ENCODE measurements around the gene ETNPPL. TPM values are rescaled to one million over a fixed set of nuclear protein-coding genes. Genes with fewer than 3 reads are reported as not detected.

Gene ETNPPL
- total RNA-seq, 2 donors from 2014 or later = not detected

DNA sequence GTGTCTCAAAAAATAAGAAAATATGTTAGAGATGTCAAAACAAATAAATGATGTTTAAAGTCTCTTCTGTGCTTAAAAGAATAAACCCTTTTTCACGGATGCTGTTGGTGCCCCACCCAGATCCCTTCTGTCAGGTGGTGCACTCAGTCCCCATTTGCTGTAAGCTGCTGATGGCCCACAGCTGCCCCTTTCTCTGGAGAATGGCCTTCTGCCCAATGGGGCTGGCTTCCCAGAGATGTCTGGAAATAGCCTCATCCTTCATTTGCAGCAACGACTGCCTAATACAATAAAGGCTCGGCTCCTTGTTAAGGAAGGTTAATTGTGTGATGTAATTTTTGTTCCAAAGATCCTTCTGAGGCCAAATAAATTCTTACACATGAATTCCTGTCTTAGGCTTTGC, 31.8 kb downstream of the ETNPPL start:
- no peak overlapping the region for H3K27ac ChIP-seq
- ATAC-seq (ENCODE audit: insufficient number of reproducible peaks, low FRiP score, low read depth) = no peak
- H3K36me3 ChIP-seq = no peaks in the 10 kb centered on the region
- H3K4me1 ChIP-seq (ENCODE audit: control insufficient read depth in 1 of 2, low read depth in 2 of 2) = no peaks in the 10 kb centered on the region
- TF ChIP-seq, protein P1, sequence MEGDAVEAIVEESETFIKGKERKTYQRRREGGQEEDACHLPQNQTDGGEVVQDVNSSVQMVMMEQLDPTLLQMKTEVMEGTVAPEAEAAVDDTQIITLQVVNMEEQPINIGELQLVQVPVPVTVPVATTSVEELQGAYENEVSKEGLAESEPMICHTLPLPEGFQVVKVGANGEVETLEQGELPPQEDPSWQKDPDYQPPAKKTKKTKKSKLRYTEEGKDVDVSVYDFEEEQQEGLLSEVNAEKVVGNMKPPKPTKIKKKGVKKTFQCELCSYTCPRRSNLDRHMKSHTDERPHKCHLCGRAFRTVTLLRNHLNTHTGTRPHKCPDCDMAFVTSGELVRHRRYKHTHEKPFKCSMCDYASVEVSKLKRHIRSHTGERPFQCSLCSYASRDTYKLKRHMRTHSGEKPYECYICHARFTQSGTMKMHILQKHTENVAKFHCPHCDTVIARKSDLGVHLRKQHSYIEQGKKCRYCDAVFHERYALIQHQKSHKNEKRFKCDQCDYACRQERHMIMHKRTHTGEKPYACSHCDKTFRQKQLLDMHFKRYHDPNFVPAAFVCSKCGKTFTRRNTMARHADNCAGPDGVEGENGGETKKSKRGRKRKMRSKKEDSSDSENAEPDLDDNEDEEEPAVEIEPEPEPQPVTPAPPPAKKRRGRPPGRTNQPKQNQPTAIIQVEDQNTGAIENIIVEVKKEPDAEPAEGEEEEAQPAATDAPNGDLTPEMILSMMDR (IDR thresholded peaks at IDR 0.05) = no peak
- H3K27me3 ChIP-seq (replicated peaks; ENCODE audit: insufficient read depth) = no peaks in the 10 kb centered on the region
- no peaks in the 10 kb centered on the region for H3K9me3 ChIP-seq
- H3K4me3 ChIP-seq = no peak overlapping the region
- no peak for DNase-seq (ENCODE audit: low spot score)

DNA sequence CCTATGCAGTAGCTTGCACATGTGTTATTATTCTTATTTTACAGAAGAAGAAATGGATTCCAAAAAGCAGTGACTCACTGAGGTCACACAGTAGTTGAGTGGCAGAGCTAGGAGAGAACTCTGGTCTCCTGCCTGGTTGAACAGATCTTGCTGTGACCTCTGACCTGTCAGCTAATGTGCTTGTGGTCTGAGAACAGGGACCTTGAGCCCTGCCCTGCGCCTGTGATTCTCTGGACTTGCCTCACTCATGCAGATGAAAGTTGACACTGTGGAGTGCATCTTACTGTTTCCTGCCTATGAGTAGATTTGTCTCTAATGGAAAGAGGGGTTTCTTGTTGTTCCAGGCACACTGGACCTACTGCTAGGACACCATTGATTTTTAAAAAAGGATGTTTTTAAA, 32.3 kb downstream of the ETNPPL start:
- Histone ChIP-seq H3K4me3 (no peak overlapping the region), H3K27ac (no peak overlapping the region)
- no peak for ATAC-seq (ENCODE audit: insufficient number of reproducible peaks, low FRiP score, low read depth)

DNA sequence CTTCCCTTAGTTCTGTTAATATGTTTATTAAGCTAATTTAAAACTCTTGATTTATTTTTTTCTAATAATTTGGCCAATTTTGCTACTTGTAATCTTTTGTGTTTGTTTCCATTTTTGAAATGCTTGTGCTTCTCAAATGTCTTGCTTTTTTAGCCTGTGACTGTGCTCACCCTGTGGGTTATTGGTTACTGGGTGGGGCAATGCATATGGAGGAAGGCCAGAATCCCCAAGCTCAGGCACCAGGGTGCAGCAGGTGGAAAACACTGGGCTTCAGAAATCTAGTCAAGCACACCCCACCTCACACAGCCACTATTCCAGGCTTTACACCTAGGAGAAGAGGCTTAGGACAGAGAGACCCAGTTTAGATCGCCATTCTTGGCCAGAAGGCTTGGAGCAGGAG, 33.1 kb downstream of the ETNPPL start:
- TF ChIP-seq, protein P1 (IDR thresholded peaks at IDR 0.05) = no peak
- H3K36me3 ChIP-seq = no peaks in the 10 kb centered on the region
- H3K27ac ChIP-seq = no peak overlapping the region
- ATAC-seq (ENCODE audit: insufficient number of reproducible peaks, low FRiP score, low read depth) = no peak
- no peak overlapping the region for H3K4me3 ChIP-seq
- no peaks in the 10 kb centered on the region for H3K9me3 ChIP-seq
- no peaks in the 10 kb centered on the region for H3K27me3 ChIP-seq (replicated peaks; ENCODE audit: insufficient read depth)
- no peak for DNase-seq (ENCODE audit: low spot score)
- H3K4me1 ChIP-seq (ENCODE audit: control insufficient read depth in 1 of 2, low read depth in 2 of 2) = no peaks in the 10 kb centered on the region

More for the DNA sequence above, 32.3 kb downstream of the ETNPPL start:
- Histone ChIP-seq H3K36me3 (no peaks in the 10 kb centered on the region), H3K9me3 (no peaks in the 10 kb centered on the region), H3K4me1 (ENCODE audit: control insufficient read depth in 1 of 2, low read depth in 2 of 2) (no peaks in the 10 kb centered on the region), H3K27me3 (replicated peaks; ENCODE audit: insufficient read depth) (no peaks in the 10 kb centered on the region)
- no peak for DNase-seq (ENCODE audit: low spot score)
- TF ChIP-seq, protein P1 (IDR thresholded peaks at IDR 0.05) = no peak

DNA sequence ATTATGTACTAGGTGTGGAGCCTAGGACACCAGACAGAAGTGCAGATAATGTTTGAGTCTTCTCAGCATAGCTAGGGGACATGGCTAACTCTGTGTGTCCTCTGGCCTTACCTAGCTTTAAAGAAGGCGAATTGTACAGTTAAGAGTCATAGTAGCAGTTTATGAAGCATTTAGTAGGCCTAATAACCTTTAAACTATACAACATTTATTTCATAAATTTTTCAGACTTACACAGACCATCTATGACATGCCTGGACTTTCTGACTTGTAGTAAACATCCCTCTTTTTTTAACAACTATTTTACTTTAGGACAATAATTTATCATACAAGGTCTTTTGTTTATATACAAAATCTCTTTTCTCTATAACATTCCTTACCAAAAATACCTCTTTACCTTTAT, 37.4 kb downstream of the ETNPPL start:
- ATAC-seq (ENCODE audit: insufficient number of reproducible peaks, low FRiP score, low read depth) (no peak), DNase-seq (ENCODE audit: low spot score) (no peak)
- Histone ChIP-seq H3K27me3 (replicated peaks; ENCODE audit: insufficient read depth) (no peaks in the 10 kb centered on the region), H3K4me1 (ENCODE audit: control insufficient read depth in 1 of 2, low read depth in 2 of 2) (no peaks in the 10 kb centered on the region), H3K36me3 (no peaks in the 10 kb centered on the region), H3K4me3 (no peak overlapping the region), H3K9me3 (no peaks in the 10 kb centered on the region), H3K27ac (no peak overlapping the region)
- TF ChIP-seq, protein P1 (IDR thresholded peaks at IDR 0.05) = no peak

DNA sequence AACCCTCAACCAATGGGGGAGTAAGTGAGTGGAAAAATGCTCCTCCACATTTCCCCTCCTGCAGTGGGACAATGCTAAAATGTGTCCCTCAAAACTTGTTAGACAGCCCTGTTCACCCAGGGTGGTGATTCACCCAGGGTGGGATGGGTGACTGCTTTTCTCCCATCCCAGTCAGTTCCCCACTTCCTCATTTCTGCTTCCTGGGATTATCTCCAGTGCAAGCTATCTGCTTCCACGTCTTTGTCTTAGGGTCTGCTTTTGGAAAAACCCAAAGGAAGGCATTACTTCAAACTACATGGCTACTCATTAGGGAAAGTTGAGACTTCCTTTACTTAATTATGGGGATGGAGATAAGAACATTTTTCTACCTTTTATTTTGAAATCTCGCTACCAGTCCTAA, 45.5 kb downstream of the ETNPPL start:
- H3K4me3 ChIP-seq = no peak overlapping the region
- no peak overlapping the region for H3K27ac ChIP-seq
- TF ChIP-seq, protein P1 (IDR thresholded peaks at IDR 0.05) = no peak
- no peak for ATAC-seq (ENCODE audit: insufficient number of reproducible peaks, low FRiP score, low read depth)
- H3K36me3 ChIP-seq = no peaks in the 10 kb centered on the region
- no peaks in the 10 kb centered on the region for H3K4me1 ChIP-seq (ENCODE audit: control insufficient read depth in 1 of 2, low read depth in 2 of 2)
- DNase-seq (ENCODE audit: low spot score) = no peak
- H3K9me3 ChIP-seq = no peaks in the 10 kb centered on the region
- no peaks in the 10 kb centered on the region for H3K27me3 ChIP-seq (replicated peaks; ENCODE audit: insufficient read depth)

Data from thoracic aorta (tissue), 2 donors.